ENCODE data around the gene UBTD2. TPM values are rescaled to one million over a fixed set of nuclear protein-coding genes. Genes with fewer than 3 reads are reported as not detected.

Gene UBTD2
- total and polyA plus RNA-seq, 9 donors, result 48.8 to 79.8 (median 61.2) TPM

GRCh38 chr5:172234031-172234430, 49.5 kb downstream of the UBTD2 start:
- Histone ChIP-seq H3K4me3 (ENCODE audit: low read length) (no peak overlapping the region), H3K9me3 (replicated peaks; ENCODE audit: control insufficient read depth, low read depth, low read length) (no peaks in the 10 kb centered on the region), H3K27ac (ENCODE audit: low read length) (no peak overlapping the region), H3K4me1 (ENCODE audit: control insufficient read depth, insufficient read depth, low read length) (peaks cover 5% of the 10 kb centered on the region), H3K36me3 (ENCODE audit: control insufficient read depth, insufficient read depth, low read length) (peaks cover 19% of the 10 kb centered on the region), H3K27me3 (ENCODE audit: control insufficient read depth, insufficient read depth, low read length) (no peaks in the 10 kb centered on the region)
- WGBS (ENCODE audit: insufficient coverage), result 96% methylated on average over 3 of the region's 4 CpGs
- DNase-seq, result no peak

DNA sequence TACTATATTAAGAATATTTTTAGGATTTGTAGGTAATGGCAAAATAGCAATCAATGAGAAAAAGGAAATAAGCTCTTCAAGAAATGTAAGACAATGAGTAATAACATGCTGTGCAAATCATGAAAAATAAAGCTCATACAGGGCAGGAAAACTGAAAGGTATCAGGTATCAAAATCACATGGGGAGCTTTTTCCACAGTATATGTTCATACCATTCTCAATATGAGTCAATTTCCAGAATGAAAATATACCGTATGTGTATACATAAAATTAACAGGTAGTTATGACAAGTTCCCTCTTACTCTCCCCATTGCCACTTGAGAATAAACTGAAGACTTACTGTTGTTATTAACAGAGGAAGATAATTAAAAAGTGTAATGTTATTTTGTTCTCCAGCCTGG, 53.7 kb downstream of the UBTD2 start:
- no CpG with 5 or more reads among the region's 1 CpG for WGBS (ENCODE audit: insufficient coverage)
- Histone ChIP-seq H3K4me1 (ENCODE audit: control insufficient read depth, insufficient read depth, low read length) (no peaks in the 10 kb centered on the region), H3K4me3 (ENCODE audit: low read length) (no peak overlapping the region), H3K36me3 (ENCODE audit: control insufficient read depth, insufficient read depth, low read length) (peaks cover 24% of the 10 kb centered on the region), H3K27me3 (ENCODE audit: control insufficient read depth, insufficient read depth, low read length) (no peaks in the 10 kb centered on the region), H3K9me3 (replicated peaks; ENCODE audit: control insufficient read depth, low read depth, low read length) (no peaks in the 10 kb centered on the region), H3K27ac (ENCODE audit: low read length) (no peak overlapping the region)
- no peak for DNase-seq

DNA sequence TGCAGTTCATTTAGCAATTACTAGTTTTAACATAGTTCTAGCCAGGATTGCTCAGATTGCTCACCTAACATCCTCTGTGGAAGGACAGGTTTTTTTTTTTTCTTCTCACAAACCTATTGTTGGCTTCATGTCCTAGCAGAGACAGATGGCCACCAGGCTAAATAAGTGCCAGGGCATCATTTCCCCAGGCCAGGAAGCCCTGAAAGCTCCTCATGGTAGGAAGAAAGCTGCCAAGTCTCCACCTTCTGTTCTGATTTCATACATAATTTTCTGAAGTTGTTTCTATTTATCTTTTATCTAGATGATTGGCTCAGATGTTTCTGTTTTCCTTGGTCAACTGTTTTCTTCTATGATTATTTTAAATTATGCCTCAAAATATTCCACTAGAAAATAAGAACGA, 58.6 kb downstream of the UBTD2 start:
- no peak overlapping the region for H3K4me3 ChIP-seq (ENCODE audit: low read length)
- no peaks in the 10 kb centered on the region for H3K4me1 ChIP-seq (ENCODE audit: control insufficient read depth, insufficient read depth, low read length)
- H3K27ac ChIP-seq (ENCODE audit: low read length), result no peak overlapping the region
- H3K9me3 ChIP-seq (replicated peaks; ENCODE audit: control insufficient read depth, low read depth, low read length), result peaks cover 5% of the 10 kb centered on the region
- no peaks in the 10 kb centered on the region for H3K27me3 ChIP-seq (ENCODE audit: control insufficient read depth, insufficient read depth, low read length)
- DNase-seq, result no peak
- H3K36me3 ChIP-seq (ENCODE audit: control insufficient read depth, insufficient read depth, low read length), result peaks cover 20% of the 10 kb centered on the region
- WGBS (ENCODE audit: insufficient coverage), result no CpG with 5 or more reads among the region's 1 CpG

DNA sequence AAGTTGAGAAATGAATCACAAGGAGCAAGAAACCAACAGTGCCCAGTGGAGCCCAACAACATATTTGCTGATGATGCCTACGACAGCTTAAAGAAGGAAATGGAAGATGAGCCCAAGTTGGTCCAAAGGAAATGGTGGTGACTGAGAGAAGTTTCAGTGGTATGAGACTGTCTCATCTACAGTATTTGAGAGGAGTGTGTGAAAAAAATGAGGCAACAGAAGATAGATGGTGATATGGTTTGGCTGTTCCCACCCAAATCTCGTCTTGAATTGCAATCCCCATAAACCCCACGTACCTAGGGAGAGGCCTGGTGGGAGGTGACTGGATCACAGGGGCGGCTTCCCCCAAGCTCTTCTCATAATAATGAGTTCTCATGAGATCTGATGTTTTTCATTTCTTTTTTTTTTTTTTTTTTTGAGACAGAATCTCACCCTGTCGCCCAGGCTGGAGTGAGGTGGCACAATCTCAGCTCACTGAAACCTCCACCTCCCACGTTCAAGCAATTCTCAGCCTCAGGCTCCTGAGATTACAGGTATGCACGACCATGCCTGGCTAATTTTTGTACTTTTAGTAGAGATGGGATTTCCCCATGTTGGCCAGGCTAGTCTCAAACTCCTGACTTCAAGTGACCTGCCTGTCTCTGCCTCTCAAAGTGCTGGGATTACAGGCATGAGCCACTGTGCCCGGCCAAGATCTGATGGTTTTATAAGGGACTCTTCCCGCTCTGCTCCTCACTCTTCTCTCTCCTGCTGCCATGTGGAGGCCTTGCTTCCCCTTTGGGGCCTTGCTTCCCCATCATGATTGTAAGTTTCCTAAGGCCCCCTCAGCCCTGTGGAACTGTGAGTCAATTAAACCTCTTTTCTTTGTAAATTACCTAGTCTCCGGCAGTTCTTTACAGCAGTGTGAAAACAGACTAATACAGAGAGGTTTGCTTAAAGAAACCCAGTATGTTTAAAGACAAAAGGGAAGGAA, 59.4 kb downstream of the UBTD2 start:
- Histone ChIP-seq H3K36me3 (ENCODE audit: control insufficient read depth, insufficient read depth, low read length) (peaks cover 20% of the 10 kb centered on the region), H3K9me3 (replicated peaks; ENCODE audit: control insufficient read depth, low read depth, low read length) (peaks cover 11% of the 10 kb centered on the region), H3K4me1 (ENCODE audit: control insufficient read depth, insufficient read depth, low read length) (no peaks in the 10 kb centered on the region), H3K27me3 (ENCODE audit: control insufficient read depth, insufficient read depth, low read length) (no peaks in the 10 kb centered on the region), H3K27ac (ENCODE audit: low read length) (no peak overlapping the region), H3K4me3 (ENCODE audit: low read length) (no peak overlapping the region)
- no peak for DNase-seq
- WGBS (ENCODE audit: insufficient coverage), result 80% methylated on average over 1 of the region's 10 CpGs

DNA sequence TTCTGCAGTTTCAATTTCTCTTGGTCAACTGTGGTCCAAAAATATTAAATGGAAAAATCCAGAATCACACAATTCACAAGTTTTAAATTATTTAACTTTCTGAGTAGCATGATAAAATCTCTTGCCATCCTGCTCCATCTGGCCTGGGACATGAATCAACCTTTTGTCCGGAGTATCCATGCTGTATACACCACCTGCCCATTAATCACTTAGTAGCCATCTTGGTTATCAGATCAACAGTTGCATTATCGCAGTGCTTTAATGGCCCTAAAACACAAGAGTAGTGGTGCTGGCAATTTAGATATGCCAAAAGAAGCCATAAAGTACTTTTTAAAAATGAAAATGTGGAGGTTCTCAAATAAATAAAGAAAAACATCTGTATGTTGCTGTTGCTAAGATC, 64.3 kb downstream of the UBTD2 start:
- H3K4me3 ChIP-seq (ENCODE audit: low read length), result no peak overlapping the region
- no peak overlapping the region for H3K27ac ChIP-seq (ENCODE audit: low read length)
- DNase-seq, result no peak
- peaks cover 13% of the 10 kb centered on the region for H3K9me3 ChIP-seq (replicated peaks; ENCODE audit: control insufficient read depth, low read depth, low read length)
- WGBS (ENCODE audit: insufficient coverage), result 100% methylated on average over 1 of the region's 2 CpGs
- no peaks in the 10 kb centered on the region for H3K27me3 ChIP-seq (ENCODE audit: control insufficient read depth, insufficient read depth, low read length)
- peaks cover 23% of the 10 kb centered on the region for H3K36me3 ChIP-seq (ENCODE audit: control insufficient read depth, insufficient read depth, low read length)
- H3K4me1 ChIP-seq (ENCODE audit: control insufficient read depth, insufficient read depth, low read length), result no peaks in the 10 kb centered on the region

- H3K9me3 ChIP-seq (replicated peaks; ENCODE audit: control insufficient read depth, low read depth, low read length), result peaks cover 13% of the 10 kb centered on the region
- no peak overlapping the region for H3K27ac ChIP-seq (ENCODE audit: low read length)
- H3K36me3 ChIP-seq (ENCODE audit: control insufficient read depth, insufficient read depth, low read length), result peaks cover 16% of the 10 kb centered on the region
- no peak overlapping the region for H3K4me3 ChIP-seq (ENCODE audit: low read length)
- DNase-seq, result no peak
- 100% methylated on average over 2 of the region's 3 CpGs for WGBS (ENCODE audit: insufficient coverage)
- no peaks in the 10 kb centered on the region for H3K4me1 ChIP-seq (ENCODE audit: control insufficient read depth, insufficient read depth, low read length)
- no peaks in the 10 kb centered on the region for H3K27me3 ChIP-seq (ENCODE audit: control insufficient read depth, insufficient read depth, low read length)
These were observed 67.2 kb downstream of the UBTD2 start for GRCh38 chr5:172216345-172216744.

GRCh38 chr5:172213126-172213525, 70.4 kb downstream of the UBTD2 start:
- DNase-seq, result no peak
- Histone ChIP-seq H3K4me1 (ENCODE audit: control insufficient read depth, insufficient read depth, low read length) (no peaks in the 10 kb centered on the region), H3K27ac (ENCODE audit: low read length) (no peak overlapping the region), H3K4me3 (ENCODE audit: low read length) (no peak overlapping the region), H3K36me3 (ENCODE audit: control insufficient read depth, insufficient read depth, low read length) (peaks cover 16% of the 10 kb centered on the region), H3K27me3 (ENCODE audit: control insufficient read depth, insufficient read depth, low read length) (no peaks in the 10 kb centered on the region), H3K9me3 (replicated peaks; ENCODE audit: control insufficient read depth, low read depth, low read length) (no peaks in the 10 kb centered on the region)
- WGBS (ENCODE audit: insufficient coverage), result 100% methylated on average over 3 of the region's 4 CpGs

GRCh38 chr5:172211676-172212075, 71.9 kb downstream of the UBTD2 start:
- H3K27ac ChIP-seq (ENCODE audit: low read length), result no peak overlapping the region
- H3K4me3 ChIP-seq (ENCODE audit: low read length), result no peak overlapping the region
- H3K27me3 ChIP-seq (ENCODE audit: control insufficient read depth, insufficient read depth, low read length), result no peaks in the 10 kb centered on the region
- no peaks in the 10 kb centered on the region for H3K4me1 ChIP-seq (ENCODE audit: control insufficient read depth, insufficient read depth, low read length)
- H3K36me3 ChIP-seq (ENCODE audit: control insufficient read depth, insufficient read depth, low read length), result peaks cover 13% of the 10 kb centered on the region
- DNase-seq, result peak; percentile 20
- no peaks in the 10 kb centered on the region for H3K9me3 ChIP-seq (replicated peaks; ENCODE audit: control insufficient read depth, low read depth, low read length)
- 77% methylated on average over 8 of the region's 8 CpGs for WGBS (ENCODE audit: insufficient coverage)

DNA sequence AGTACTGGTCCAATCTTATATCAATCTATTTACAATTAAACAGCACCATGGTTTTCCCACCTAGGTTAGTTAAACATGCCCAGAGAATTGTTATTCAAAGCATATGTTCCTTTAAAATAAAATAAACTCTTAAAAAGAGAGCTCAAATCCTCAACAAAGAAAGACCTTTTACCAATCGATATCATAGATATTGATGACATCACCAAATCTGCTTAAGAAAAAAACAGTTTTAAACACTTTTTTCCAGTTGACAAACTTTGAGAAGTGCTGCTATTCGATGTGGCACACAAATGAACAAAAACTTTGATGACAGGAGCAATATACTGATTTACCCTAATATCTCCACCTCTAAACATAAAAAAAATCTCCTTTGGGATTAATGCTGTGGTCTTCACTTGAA, 73.8 kb downstream of the UBTD2 start:
- H3K4me1 ChIP-seq (ENCODE audit: control insufficient read depth, insufficient read depth, low read length), result no peaks in the 10 kb centered on the region
- 100% methylated on average over 1 of the region's 2 CpGs for WGBS (ENCODE audit: insufficient coverage)
- H3K27ac ChIP-seq (ENCODE audit: low read length), result no peak overlapping the region
- H3K4me3 ChIP-seq (ENCODE audit: low read length), result no peak overlapping the region
- DNase-seq, result no peak
- H3K27me3 ChIP-seq (ENCODE audit: control insufficient read depth, insufficient read depth, low read length), result no peaks in the 10 kb centered on the region
- H3K36me3 ChIP-seq (ENCODE audit: control insufficient read depth, insufficient read depth, low read length), result peaks cover 10% of the 10 kb centered on the region
- no peaks in the 10 kb centered on the region for H3K9me3 ChIP-seq (replicated peaks; ENCODE audit: control insufficient read depth, low read depth, low read length)

GRCh38 chr5:172207511-172207910, 76.1 kb downstream of the UBTD2 start:
- Histone ChIP-seq H3K36me3 (ENCODE audit: control insufficient read depth, insufficient read depth, low read length) (peaks cover 8% of the 10 kb centered on the region), H3K9me3 (replicated peaks; ENCODE audit: control insufficient read depth, low read depth, low read length) (no peaks in the 10 kb centered on the region), H3K4me1 (ENCODE audit: control insufficient read depth, insufficient read depth, low read length) (no peaks in the 10 kb centered on the region), H3K4me3 (ENCODE audit: low read length) (no peak overlapping the region), H3K27ac (ENCODE audit: low read length) (no peak overlapping the region), H3K27me3 (ENCODE audit: control insufficient read depth, insufficient read depth, low read length) (no peaks in the 10 kb centered on the region)
- no CpG with 5 or more reads among the region's 3 CpGs for WGBS (ENCODE audit: insufficient coverage)
- DNase-seq, result no peak
